NCI-H2171 (cell line): Measurements from ENCODE around the gene CNTNAP4.

ENCODE experiments used
- DNase-seq: peaks from one replicate; lab custom pipeline; 2025; lab: John Stamatoyannopoulos, UW

The CNTNAP4 gene

GRCh38 chr16:76309639-76310335, 32.6 kb downstream of the CNTNAP4 start:
- no peak for DNase-seq

DNA sequence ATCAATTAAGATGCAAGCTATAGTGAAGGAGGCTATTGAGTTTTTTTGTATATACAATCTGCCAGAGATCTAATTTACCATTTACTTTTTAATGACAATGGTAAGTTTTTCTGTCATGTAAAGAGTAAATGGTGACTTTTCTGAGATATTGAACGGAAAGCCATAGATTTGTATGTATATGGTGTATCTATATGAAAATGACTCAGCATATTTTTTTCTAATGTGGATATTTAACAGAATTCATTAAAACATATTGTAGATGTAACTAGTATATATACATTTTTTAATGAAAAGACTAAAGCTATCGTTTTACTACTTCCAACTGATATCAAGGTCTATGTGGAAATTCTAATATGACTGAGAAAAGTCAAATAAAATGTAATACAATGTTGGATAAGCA, 34.1 kb downstream of the CNTNAP4 start:
- DNase-seq, result no peak

DNA sequence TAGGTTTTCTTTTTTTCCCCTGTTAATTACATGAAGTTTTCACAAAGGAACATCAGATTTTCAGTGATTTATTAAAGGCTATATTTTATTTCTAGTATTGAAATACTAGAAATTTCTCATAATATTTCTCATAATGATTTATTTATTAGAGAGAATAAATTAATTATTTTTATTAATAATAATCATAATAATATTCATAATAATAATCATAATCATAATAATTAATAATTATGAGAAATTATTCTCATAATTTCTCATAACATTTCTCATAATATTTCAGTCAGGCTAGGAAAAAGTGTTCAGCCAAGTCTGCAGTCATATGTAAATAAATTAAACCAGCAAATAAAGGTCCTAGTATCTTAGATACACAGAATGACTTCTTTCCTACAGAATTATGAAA, 41.4 kb downstream of the CNTNAP4 start:
- no peak for DNase-seq

- DNase-seq, result no peak
Observed at GRCh38 chr16:76329106-76329505, 51.9 kb downstream of the CNTNAP4 start.

- no peak for DNase-seq
Observed at GRCh38 chr16:76335180-76335974, 58.2 kb downstream of the CNTNAP4 start.

- DNase-seq, result no peak
Observed at GRCh38 chr16:76336112-76336511, 58.9 kb downstream of the CNTNAP4 start.

GRCh38 chr16:76338472-76338871, 61.3 kb downstream of the CNTNAP4 start:
- DNase-seq, result no peak

DNA sequence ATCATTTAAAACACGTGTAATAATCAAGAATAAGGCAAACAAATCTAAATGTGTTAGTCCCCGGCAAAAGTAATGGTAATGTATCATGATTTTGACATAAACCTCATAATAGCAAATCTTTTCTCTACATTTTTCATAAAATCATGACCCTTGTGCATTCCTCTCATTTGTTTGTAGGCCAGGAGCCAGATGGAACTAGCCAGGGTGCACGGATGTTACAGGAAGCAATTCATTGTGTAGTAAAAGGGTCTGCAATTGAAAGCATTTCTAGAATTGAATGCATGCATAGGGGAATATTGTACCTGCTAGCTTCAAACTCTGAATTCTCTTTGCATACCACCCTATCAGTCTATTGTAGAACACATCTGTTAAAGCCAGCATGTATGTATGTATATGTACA, 66.6 kb downstream of the CNTNAP4 start:
- no peak for DNase-seq

DNA sequence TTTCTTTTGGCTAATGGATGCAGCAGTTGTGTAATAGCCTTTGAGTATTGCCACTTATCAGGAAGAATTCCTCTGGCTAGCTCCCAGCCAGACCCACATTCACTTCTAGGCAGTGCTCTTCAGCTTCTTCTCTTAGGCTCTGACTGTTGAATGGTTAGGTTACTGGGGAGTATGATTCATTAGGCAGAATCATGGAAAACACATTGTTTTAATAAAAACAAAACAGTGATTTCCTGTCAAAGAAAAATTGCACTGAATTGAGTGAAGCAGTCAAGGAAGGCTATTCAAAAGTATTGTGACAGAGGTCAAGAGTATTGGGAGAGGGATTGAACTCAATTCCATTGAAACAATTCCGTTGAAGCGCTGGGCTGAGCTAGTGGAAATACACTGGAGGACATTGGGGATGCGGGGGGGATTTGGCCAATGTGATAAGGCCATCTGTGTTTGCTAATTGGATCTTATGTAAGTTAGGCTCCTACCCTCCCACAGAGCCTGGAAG, 68.0 kb downstream of the CNTNAP4 start:
- no peak for DNase-seq

- no peak for DNase-seq
Observed at GRCh38 chr16:76346210-76346609, 69.0 kb downstream of the CNTNAP4 start.

DNA sequence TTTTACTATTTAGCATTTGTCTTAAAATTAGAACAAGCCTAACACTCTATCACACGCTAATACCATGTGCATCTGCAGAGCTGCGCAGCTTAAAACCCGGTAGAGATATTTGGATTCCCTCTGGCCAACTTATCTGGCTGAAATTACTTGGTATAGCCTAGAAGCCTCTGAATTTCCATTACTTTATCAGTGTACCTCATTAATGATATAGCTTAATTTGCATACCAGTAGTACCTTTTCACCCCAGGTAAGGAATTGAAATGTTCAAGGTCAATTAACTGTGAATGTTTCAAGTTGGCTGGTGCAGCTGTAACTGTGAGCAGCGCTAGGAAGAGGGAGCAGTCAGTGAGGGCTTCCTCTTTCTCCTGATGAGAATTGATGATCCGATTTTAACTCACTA, 74.2 kb downstream of the CNTNAP4 start:
- DNase-seq, result no peak

- no peak for DNase-seq
Observed at GRCh38 chr16:76360404-76360803, 83.2 kb downstream of the CNTNAP4 start.

DNA sequence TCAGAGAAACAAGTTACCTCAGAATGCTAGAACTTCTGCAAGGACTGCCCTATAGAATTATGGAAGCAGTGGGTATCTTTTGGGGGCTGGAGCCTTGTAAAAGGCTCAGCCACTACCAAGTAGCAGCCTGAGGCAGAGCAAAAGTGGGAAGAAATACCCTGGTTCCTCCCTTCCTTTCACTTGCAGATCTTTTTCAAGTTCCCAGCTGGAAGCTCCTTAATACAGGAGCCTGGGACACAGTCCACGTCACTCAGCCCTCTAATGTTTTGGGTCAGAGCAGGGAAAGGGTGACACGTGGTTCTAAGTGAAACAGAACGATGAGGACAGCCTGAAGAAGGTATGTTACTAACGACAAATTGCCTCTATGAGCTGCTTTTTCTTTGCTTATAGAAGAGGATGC, 93.1 kb downstream of the CNTNAP4 start:
- DNase-seq, result no peak

DNA sequence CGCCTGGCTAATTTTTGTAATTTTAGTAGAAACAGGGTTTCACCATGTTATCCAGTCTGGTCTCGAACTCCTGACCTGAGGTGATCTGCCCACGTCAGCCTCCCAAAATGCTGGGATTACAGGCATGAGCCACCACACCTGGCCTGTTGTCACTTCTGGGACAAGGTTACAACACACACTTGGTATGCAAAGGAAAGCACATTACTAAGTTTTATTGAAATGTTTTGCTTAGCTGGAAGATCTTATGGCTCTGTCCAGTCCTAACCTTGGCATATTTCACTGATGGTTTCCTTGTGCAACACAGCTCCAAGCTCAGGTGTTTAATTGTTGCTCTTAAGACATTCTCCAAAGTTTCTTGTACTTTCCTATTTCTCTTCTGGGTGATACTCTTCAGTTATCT, 94.2 kb downstream of the CNTNAP4 start:
- no peak for DNase-seq

DNA sequence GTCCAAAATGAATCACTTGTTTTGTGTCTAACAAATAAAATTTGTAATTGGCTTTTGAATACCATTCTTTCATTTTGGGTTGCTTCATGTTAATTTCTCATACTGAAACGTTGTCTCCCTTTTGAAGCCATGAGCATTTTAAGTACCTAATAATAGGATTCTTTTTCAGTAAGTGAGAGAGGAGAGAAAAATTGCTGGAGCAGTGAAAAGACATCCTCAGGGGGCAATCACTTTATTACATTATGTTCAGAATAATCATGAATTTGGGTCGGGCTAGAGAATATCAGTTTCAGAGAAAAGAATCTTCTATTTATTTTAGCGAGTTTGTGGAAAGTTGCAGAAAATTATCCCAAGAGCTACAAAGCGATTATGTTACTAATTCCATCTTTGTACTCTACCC, 96.8 kb downstream of the CNTNAP4 start:
- no peak for DNase-seq

DNA sequence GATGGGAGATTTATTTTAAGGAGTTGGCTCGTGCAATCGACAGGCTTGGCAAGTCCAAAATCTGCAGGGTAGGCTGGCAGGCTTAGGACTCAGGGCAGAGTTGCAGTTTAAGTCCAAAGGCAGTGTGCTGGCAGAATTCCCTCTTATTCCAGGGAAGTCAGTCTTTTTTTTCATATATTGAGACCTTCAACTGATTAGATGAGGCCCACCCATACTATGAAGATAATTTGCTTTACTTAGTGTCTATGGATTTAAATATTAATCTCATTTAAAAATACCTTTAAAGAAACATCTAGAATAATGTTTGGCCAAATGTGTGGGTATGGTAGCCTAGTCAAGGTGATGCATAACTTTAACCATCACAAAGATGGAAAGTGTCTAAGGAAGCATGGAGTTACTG, 99.8 kb downstream of the CNTNAP4 start:
- no peak for DNase-seq

DNA sequence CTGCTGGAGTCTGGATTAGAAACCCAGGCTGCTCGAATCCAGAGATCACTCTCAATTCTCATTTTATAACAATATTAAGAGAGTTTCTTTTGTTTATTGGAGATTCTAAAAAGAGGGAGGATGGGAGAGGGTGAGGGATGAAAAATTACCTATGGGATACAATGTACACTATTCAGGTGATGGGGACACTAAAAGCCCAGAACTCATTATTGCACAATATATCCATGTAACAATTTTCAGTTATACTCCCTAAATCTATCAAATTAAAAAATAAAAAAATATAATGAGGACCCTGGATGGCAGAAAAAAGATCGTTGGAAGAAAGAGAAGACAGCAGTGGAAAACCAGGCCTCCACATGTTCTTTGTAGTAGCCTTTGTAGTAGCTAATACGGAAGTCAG, 100.8 kb downstream of the CNTNAP4 start:
- no peak for DNase-seq

- DNase-seq, result no peak
Observed at GRCh38 chr16:76381096-76381495, 103.9 kb downstream of the CNTNAP4 start.

DNA sequence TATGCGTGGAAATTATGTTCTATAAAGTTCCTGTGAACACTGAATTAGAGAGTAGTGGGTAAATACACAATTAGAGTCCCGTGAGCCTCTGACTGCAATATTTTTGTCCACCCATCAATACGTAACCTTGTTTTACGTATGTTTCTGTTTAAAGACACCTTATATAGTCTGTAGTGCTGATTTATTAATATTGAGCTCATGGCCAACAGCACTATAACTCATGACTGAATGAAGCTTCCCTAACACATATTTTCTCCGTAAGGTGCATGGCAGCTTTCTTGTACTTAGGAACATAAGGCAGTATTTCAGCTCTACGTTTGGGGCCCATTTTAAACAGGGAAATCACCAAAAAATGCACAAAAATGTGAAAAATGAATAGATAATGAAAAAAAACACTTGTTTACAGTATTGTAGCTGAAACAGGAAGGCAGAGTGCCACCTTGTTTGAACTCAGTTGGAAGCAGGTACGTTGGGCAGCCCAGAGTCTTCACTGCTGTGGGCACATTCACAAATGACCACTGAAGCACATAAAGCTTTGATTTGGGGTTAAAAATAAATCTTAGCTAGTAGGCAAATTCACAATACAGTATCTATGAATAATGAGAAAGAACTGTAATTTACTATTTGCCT, 108.5 kb downstream of the CNTNAP4 start:
- no peak for DNase-seq

DNA sequence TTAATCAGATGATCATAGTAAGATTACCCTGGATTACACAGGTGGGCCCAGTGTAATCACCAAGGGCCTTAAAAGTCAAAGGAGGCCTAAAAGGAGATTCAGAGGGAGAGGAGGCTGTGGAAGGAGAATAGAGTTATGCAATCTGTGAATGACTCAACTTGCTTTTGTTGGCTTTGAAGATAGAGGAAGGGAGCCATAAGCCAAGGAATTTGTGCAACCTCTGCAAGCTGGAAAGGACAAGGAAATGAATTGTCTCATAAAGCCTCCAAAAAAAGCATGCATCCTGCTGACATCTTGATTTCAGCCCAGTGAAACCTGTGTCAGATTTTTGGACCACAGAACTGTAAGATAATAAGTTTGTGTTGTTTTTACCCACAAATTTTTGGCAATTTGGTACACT, 109.6 kb downstream of the CNTNAP4 start:
- no peak for DNase-seq

- DNase-seq, result no peak
Observed at GRCh38 chr16:76387994-76388393, 110.8 kb downstream of the CNTNAP4 start.

- no peak for DNase-seq
Observed at GRCh38 chr16:76389126-76389525, 111.9 kb downstream of the CNTNAP4 start.

- no peak for DNase-seq
Observed at GRCh38 chr16:76390476-76390875, 113.3 kb downstream of the CNTNAP4 start.
